Ishikawa (cell line): ENCODE results near the gene GRIK4.

Experiments
- CEBPB ChIP-seq: IDR thresholded peaks from 2 replicates; pipeline ENCODE4 v1.6.1; 2012
- CREB1 ChIP-seq: IDR thresholded peaks from 2 replicates; pipeline ENCODE4 v1.6.1; 2012; ENCODE audit warnings: low read depth
- EGR1 ChIP-seq: IDR thresholded peaks from 2 replicates; pipeline ENCODE4 v1.6.1; 2012
- EP300 ChIP-seq: IDR thresholded peaks from 2 replicates; pipeline ENCODE4 v1.6.1; 2012; ENCODE audit warnings: borderline replicate concordance
- FOXM1 ChIP-seq: IDR thresholded peaks from 2 replicates; pipeline ENCODE4 v1.6.1; 2012; ENCODE audit warnings: low read depth, borderline replicate concordance
- NFIC ChIP-seq: IDR thresholded peaks from 2 replicates; pipeline ENCODE4 v1.6.1; 2012
- RAD21 ChIP-seq: IDR thresholded peaks from 2 replicates; pipeline ENCODE4 v1.6.1; 2012; ENCODE audit warnings: low read depth
- TAF1 ChIP-seq: IDR thresholded peaks from 2 replicates; pipeline ENCODE4 v1.6.1; 2012; ENCODE audit warnings: low read depth, mild to moderate bottlenecking
- TCF12 ChIP-seq: IDR thresholded peaks from 2 replicates; pipeline ENCODE4 v1.6.1; 2012; ENCODE audit warnings: low read depth
- TEAD4 ChIP-seq: IDR thresholded peaks from 2 replicates; pipeline ENCODE4 v1.6.1; 2012
- YY1 ChIP-seq: IDR thresholded peaks from 2 replicates; pipeline ENCODE4 v1.6.1; 2012; ENCODE audit warnings: low read depth
- ZBTB7A ChIP-seq: IDR thresholded peaks from 2 replicates; pipeline ENCODE4 v1.6.1; 2012; ENCODE audit warnings: low read depth
- TF ChIP-seq, protein P1 (sequence below): IDR thresholded peaks from 2 replicates; pipeline ENCODE4 v1.6.1; 2012; ENCODE audit warnings: low read depth, mild to moderate bottlenecking
- TF ChIP-seq, protein P2 (sequence below): IDR thresholded peaks from 2 replicates; pipeline ENCODE4 v1.6.1; 2012
- TF ChIP-seq, protein P3 (sequence below): IDR thresholded peaks from 2 replicates; pipeline ENCODE4 v1.6.1; 2012

Gene GRIK4

DNA sequence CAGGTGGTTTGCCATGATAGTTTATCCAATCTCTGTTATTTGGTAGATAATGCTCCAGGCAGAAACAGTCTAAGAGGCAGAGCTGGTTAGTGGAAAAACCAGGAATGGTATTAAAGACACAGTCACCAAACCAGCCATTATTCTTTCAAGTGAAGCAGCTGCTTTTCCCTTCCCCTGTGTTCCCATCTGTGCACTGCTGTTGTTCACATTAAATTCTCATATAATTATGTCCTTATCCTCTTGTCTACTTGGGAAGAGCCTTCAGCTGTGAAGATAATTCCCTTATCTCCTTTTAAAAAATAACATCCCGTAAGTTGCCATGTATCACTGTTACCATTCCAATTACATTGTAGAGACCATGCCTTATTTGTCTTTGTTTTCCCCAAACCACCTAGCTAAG is 507.2 kb downstream of the GRIK4 start:
- TF ChIP-seq CREB1 (no peak), FOXM1 (no peak), TAF1 (no peak), CEBPB (no peak), TEAD4 (no peak), ZBTB7A (no peak), EP300 (no peak)
- TF ChIP-seq, protein P1, sequence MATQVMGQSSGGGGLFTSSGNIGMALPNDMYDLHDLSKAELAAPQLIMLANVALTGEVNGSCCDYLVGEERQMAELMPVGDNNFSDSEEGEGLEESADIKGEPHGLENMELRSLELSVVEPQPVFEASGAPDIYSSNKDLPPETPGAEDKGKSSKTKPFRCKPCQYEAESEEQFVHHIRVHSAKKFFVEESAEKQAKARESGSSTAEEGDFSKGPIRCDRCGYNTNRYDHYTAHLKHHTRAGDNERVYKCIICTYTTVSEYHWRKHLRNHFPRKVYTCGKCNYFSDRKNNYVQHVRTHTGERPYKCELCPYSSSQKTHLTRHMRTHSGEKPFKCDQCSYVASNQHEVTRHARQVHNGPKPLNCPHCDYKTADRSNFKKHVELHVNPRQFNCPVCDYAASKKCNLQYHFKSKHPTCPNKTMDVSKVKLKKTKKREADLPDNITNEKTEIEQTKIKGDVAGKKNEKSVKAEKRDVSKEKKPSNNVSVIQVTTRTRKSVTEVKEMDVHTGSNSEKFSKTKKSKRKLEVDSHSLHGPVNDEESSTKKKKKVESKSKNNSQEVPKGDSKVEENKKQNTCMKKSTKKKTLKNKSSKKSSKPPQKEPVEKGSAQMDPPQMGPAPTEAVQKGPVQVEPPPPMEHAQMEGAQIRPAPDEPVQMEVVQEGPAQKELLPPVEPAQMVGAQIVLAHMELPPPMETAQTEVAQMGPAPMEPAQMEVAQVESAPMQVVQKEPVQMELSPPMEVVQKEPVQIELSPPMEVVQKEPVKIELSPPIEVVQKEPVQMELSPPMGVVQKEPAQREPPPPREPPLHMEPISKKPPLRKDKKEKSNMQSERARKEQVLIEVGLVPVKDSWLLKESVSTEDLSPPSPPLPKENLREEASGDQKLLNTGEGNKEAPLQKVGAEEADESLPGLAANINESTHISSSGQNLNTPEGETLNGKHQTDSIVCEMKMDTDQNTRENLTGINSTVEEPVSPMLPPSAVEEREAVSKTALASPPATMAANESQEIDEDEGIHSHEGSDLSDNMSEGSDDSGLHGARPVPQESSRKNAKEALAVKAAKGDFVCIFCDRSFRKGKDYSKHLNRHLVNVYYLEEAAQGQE = no peak
- TF ChIP-seq, protein P2, sequence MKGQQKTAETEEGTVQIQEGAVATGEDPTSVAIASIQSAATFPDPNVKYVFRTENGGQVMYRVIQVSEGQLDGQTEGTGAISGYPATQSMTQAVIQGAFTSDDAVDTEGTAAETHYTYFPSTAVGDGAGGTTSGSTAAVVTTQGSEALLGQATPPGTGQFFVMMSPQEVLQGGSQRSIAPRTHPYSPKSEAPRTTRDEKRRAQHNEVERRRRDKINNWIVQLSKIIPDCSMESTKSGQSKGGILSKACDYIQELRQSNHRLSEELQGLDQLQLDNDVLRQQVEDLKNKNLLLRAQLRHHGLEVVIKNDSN = no peak
- TF ChIP-seq, protein P3, sequence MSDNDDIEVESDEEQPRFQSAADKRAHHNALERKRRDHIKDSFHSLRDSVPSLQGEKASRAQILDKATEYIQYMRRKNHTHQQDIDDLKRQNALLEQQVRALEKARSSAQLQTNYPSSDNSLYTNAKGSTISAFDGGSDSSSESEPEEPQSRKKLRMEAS = no peak

DNA sequence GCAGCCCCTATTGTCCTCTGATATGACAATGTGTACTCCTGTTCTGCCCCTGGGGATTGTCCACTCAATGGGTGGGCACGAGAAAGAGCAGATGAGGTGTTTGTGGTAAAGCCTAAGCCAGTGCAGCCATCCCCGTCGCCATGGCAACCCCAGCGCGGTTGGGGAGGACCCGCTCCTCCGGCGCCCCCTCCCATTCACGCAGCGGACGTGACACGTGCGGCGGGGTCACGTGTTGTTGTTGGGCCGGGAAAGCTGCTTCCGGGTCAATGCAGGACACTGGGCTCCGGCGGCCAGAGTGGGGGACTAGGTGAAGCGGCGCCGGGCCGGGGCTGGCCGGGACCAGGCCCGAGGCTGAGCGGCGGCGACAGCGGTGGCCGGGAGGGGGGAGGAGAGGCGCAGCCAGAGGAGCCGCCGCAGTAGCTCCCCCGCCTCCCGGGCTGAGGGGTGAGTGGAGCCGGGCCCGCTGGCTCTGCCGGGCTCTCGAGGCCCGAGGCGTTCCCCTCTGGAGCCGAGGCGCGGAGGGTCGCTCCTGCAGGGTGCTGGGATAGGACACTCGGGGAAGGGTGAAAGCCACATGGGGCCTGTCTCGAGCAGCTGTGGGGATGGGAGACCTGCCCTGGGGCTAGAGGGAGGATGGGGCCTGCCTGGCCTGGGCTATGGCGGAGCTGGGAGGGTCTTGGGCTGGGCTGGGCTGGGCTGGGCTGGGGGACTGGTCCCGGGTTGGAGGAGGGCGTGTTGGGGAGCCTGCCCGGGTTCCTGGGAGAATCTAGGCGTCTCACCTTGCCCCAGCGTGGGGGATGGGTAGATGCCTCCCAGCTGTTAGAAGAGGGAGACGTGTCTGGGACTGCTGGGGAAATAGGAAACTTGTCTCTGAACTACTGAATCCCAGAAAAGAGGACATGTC is 512.6 kb downstream of the GRIK4 start, which contains the start of gene TBCEL:
TBCEL (plus strand) TSS at position 255 of the 904 bp plus-strand sequence. CDS start 21,589 bp downstream, outside the sequence.
- TF ChIP-seq ZBTB7A (peak; percentile 63; the same call in 1 of the 2 replicates), TCF12 (peak; percentile 40; the same call in 1 of the 2 replicates), EP300 (0 out of 2 replicates have a peak, but pooled peaks have one; percentile 17), NFIC (no peak), CREB1 (peak; percentile 40; the same call in 1 of the 2 replicates), EGR1 (no peak), TAF1 (no peak; the same call in 1 of the 2 replicates), TEAD4 (no peak), FOXM1 (no peak)
- TF ChIP-seq, protein P3 = peak; percentile 95
- TF ChIP-seq, protein P2 = peak; percentile 99

DNA sequence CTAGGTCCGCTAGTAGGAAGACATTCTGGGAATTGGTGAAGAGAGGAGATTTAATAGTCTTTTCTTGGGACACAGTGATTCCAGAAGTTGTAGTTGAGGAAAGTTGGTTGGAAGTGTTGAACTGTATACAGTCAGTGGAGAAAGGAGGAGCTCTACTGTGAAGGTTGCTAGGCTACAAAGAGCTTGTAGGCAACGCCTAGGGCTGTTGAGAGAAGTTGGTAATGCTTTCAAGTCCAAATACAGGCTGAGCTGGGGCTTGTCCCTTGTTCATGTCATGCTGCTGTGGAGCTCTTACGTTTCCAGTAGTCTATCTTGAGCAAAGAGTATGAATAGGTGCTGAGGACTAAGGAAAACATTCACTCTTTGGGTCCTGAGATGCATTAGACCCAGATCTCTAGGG is 513.4 kb downstream of the GRIK4 start:
- TF ChIP-seq, protein P3 = no peak
- TF ChIP-seq, protein P1 = no peak
- TF ChIP-seq TCF12 (no peak), EP300 (no peak), TAF1 (no peak)

DNA sequence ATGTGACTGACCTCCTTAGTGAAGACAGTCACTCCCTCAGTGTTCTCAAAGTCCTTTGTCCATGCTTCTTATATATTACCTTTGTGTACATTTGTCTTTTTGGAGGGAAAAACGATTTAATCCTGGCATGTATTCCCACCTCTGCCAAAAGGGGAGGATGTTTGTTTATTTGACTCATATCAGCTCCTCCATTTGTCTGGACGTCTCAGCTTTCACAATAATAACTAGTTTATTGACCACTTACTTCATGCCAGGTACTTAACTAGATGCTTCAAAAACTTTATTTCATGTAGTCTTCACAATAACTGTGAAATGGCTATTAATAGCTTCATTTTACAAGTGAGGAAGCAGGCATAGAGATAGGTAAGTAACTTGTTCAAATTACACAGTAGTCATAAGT is 517.6 kb downstream of the GRIK4 start:
- TF ChIP-seq CEBPB (no peak), TAF1 (no peak), TEAD4 (no peak), CREB1 (no peak), NFIC (no peak), RAD21 (no peak), ZBTB7A (no peak), FOXM1 (no peak), TCF12 (no peak), EP300 (no peak), YY1 (no peak), EGR1 (no peak)
- TF ChIP-seq, protein P2 = no peak
- TF ChIP-seq, protein P3 = no peak
- TF ChIP-seq, protein P1 = no peak
